ENCODE measurements around the gene SRCAP.

Gene SRCAP

GRCh38 chr16:30698816-30699614 lies at the start of gene SRCAP:
Gene SRCAP (plus strand): TSS chr16:30699171. CDS start chr16:30700825, 1,654 bp downstream.
- peak; percentile 75 for DNase-seq

- no peak for DNase-seq
Measured at GRCh38 chr16:30649725-30650368, 49.1 kb upstream of the SRCAP start.

GRCh38 chr16:30650369-30651123 lies 48.4 kb upstream of the SRCAP start, which contains the start of gene PRR14:
Gene PRR14 (plus strand): TSS chr16:30650960. CDS start chr16:30651646, 686 bp downstream.
- DNase-seq: peak; percentile 99

- DNase-seq: peak; percentile 42
Measured at GRCh38 chr16:30651124-30652004, 47.6 kb upstream of the SRCAP start.

GRCh38 chr16:30652005-30652296 lies 47.0 kb upstream of the SRCAP start:
- DNase-seq: no peak

- DNase-seq: no peak
Measured at GRCh38 chr16:30652718-30653117, 46.3 kb upstream of the SRCAP start.

- DNase-seq: no peak
Measured at GRCh38 chr16:30654856-30655255, 44.1 kb upstream of the SRCAP start.

GRCh38 chr16:30655815-30656347 lies 43.1 kb upstream of the SRCAP start:
- no peak for DNase-seq

- no peak for DNase-seq
Measured at GRCh38 chr16:30656388-30656787, 42.6 kb upstream of the SRCAP start.

GRCh38 chr16:30656974-30657865 lies 41.8 kb upstream of the SRCAP start:
- DNase-seq: peak; percentile 58

GRCh38 chr16:30657866-30658730 lies 40.9 kb upstream of the SRCAP start, which contains the start of gene FBRS:
Gene FBRS (plus strand): TSS chr16:30658431. CDS start chr16:30659519, 1,088 bp downstream.
- DNase-seq: peak; percentile 100

GRCh38 chr16:30658731-30659506 lies 40.1 kb upstream of the SRCAP start:
- DNase-seq: peak; percentile 95

- DNase-seq: no peak
Measured at GRCh38 chr16:30659507-30660423, 39.2 kb upstream of the SRCAP start.

GRCh38 chr16:30660424-30661261 lies 38.3 kb upstream of the SRCAP start:
- DNase-seq: no peak

GRCh38 chr16:30662449-30662848 lies 36.5 kb upstream of the SRCAP start:
- no peak for DNase-seq

- no peak for DNase-seq
Measured at GRCh38 chr16:30663038-30663437, 35.9 kb upstream of the SRCAP start.

GRCh38 chr16:30663820-30664219 lies 35.2 kb upstream of the SRCAP start:
- no peak for DNase-seq
